ENCODE data around the gene PAX6.

GRCh38 chr11:31822175-31822926, 11.2 kb upstream of the PAX6 start:
- TF ChIP-seq CTCF (conservative IDR thresholded peaks at IDR 0.05 in 1 of 2, IDR thresholded peaks at IDR 0.05 in 1 of 2; ENCODE audit: low read depth in 1 of 2, low read length in 2 of 2) (no peak), EZH2 (IDR thresholded peaks at IDR 0.05; ENCODE audit: low read length, missing control alignments) (no peak)

Measured in fibroblast of lung (primary cell).